ENCODE results near the gene MRPL16.
A peak's percentile ranks its signal among the peaks of the same experiment; 100 is the strongest.
"Not testable (repeated sequence)": the region's sequence is repeated elsewhere in the genome, so short reads cannot be mapped to it uniquely, and the experiment has no call there.

The MRPL16 gene

DNA sequence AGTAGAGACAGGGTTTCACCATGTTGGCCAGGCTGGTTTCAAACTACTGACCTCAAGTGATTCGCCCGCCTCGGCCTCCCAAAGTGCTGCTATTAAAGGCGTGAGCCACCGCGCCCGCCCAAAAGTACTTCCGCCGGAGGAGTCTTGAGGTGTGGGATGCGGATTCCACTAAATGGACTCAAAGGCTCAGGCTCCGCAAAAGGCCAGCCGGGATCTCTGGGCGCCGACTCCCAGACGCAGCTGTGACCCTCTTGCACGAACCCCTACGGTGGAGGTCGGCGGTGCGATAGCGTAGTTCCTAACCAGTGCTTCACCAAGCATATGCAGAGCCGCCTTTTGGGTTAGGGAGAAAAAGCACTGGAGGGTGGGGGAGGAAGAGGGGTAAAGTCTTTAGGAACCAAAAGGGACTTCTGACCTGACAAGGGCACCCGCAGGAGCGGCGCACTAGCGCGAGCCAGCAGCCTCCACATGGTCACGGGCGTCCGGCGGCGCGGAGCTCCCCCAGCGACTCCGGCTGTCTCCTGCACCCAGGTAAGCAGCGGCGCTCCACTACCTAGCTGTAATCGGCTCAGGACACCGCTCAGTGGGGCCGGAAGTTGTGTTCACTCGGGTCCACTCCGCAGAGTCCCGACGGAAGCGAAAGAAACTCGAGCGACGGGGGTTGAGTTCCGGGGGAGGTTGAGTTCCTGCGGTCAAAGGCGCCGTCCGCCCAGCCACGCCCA, at the start of gene MRPL16:
TSS of gene MRPL16 (minus strand) at position 590 of the 722 bp plus-strand sequence. CDS start at position 470, 120 bp downstream.
- peak; percentile 51 for DNase-seq

DNA sequence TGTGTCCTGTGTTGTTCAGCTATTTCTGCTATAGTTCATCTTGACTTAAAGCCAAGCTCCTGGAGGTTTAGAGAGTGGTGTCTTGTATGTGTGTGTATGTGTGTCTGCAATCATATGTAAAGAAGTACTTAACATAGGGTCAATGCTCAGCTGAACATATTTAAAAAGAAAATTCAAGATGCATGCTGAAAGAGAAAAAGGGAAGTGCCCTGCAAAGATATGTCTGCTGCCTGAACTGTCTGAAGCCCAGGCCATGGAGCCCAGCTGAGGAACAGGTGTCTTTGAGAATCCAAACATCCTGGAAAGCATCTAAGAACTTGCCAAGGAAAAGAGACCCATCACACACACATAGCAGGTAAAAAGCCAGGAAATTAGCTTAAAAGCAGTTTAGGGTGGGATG, 49.1 kb upstream of the MRPL16 start:
- DNase-seq, result no peak

DNA sequence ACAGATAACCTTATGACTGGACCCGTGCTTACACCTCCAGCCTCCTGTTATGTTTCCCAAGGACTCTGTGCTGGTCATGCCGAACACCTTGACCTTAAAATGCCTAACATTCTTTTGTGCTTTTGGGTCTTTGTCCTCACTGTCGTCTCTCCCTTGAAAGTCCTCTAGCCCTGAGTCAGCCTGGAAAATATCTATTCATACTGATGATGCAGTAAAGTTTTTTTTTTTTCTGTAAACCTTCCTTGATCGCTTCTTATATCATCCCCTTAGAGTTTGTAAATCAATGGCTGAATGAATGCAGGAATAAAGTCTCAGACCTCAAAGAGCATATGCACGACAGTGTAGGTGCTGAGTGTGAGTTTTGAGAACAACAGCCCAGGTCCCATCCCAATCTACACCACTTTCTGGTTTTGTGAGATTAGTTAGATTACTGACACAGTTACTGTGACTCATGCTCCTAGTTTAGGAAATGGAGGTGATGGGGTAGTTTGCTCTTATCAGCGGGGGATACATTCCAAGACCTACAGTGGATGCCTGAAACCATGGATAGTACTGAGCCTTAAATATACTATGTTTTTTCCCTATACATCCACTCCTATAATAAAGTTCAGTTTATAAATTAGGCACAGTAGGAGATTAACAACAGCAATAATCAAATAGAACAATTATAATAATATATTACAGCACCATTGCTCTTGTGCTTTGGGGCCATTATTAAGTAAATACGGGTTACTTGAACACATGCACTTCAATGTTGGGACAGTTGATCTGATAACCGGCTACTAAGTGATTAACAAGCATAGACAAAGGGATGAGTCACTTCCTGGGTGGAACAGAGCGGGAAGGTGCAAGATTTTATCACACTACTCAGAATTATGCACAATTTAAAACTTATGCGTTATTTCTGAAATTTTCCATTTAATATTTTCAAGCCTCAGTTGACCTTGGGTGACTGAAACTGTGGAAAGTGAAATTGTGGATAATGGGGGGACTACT, 47.2 kb upstream of the MRPL16 start:
- DNase-seq, result no peak

DNA sequence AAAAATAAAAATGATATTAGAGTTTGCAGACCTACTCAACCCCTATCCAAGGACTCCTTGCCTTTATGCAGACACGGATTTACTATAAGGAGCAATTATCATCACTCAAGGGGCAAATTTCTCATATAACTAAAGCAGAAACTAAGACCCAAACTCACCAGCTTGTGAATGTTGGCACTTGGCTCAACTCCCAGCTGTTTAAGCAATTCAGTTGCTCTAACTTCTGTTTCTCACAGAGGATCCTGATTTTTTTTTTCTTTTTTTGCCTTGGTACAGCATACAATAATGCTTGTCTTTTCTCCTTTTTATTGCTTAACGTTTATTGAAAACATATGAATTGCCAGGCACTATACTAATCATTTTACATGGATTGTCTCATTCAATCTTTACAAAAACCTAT, 44.3 kb upstream of the MRPL16 start:
- no peak for DNase-seq

DNA sequence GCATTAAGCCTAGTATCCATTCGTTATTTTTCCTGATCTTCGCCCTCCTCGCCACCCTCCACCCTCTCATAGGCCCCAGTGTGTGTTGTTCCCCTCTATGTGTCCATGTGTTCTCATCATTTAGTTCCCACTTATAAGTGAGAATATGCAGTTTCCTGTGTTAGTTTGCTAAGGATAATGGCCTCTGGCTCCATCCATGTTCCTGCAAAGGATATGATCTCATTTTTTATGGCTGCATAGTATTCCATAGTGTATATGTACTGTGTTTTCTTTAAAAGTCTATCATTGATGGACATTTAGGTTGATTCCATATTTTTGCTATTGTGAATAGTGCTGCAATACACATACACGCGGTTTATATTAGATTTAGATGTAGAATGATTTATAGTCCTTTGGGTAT, 40.8 kb upstream of the MRPL16 start:
- not testable (repeated sequence) for DNase-seq

DNA sequence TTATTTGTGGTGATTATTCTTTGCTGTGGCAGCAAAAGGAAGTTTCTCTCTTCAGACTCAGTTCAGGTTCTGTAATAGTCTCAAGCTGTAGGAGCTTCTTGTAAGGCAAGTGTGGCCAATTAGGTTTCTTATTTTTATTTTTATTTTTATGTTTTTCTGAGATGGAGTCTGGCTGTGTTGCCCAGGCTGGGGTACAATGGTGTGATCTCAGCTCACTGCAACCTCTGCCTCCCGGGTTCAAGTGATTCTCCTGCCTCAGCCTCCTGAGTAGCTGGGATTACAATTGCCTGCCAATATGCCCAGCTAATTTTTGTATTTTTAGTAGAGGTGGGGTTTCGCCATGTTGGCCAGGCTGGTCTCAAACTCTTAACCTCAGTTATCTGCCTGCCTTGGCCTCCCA, 39.0 kb upstream of the MRPL16 start:
- not testable (repeated sequence) for DNase-seq

DNA sequence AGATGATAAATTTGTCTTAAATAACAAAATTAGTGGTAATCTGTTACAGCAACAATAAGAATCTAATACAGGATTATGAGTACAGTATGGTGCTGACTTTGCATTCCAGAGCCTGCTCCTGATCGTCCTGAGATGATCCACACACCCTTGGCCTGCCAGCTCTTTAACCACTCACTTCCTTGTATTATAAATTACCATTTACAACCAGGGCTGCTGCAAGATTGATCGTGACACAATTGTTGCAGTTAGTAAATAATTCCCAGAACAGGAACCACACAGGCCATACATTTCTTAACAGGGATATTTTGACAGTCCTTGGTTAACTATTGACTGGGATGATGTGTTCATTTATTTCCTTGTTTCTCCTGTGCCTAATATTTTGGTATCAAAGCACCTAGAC, 38.6 kb upstream of the MRPL16 start:
- DNase-seq, result no peak

DNA sequence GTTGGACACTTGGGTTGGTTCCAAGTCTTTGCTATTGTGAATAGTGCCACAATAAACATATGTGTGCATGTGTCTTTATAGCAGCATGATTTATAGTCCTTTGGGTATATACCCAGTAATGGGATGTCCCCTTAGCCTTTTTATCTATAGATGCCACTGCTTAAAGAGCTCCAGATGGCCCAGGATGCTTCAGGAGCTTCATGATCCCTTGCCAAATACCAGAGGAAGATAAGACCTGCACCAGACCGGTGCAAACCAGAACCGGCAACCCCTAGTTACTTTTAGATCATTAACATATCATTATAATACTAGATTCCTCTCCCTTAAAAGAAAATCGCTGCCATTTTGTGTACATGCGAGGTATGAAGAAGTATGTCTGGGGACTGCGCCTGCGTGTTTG, 37.9 kb upstream of the MRPL16 start:
- DNase-seq, result not testable (repeated sequence)

DNA sequence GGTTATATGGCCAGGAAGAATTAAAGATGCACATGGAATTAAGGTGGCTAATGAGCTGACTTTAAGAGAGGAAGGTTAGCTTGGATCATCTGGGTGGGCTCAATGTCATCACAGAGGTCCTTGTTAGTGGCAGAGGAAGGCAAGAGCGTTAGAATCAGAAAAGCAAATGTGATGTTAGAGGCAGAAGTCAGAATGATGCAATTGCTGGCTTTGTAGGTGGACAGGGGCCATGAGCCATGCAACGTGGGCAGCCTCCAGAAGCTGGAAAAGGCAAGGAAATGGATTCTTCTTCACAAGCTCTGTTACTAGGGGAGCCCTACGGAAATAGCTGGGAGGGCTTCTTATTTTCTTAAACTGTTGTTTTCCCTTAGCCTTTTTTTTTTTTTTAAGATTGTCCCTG, 37.0 kb upstream of the MRPL16 start:
- no peak for DNase-seq

DNA sequence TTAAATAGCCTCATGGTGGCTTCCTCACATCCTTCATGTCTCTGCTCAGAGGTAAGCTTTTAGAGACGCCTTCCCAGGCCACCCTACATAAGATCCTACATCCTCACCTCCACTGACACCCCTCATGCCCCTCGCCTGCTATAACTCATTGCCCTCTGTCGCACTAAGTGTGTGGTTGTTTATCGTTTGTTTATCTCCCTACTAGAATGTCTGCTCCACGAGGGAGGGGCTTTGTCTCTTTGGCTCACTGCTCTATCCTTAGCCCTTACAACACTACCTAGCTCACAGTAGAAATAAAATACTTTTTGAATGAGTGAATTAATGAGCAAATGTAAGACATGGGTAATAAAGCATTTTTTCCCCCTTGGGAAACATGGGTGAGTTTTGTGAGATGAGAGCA, 36.0 kb upstream of the MRPL16 start:
- DNase-seq, result no peak

DNA sequence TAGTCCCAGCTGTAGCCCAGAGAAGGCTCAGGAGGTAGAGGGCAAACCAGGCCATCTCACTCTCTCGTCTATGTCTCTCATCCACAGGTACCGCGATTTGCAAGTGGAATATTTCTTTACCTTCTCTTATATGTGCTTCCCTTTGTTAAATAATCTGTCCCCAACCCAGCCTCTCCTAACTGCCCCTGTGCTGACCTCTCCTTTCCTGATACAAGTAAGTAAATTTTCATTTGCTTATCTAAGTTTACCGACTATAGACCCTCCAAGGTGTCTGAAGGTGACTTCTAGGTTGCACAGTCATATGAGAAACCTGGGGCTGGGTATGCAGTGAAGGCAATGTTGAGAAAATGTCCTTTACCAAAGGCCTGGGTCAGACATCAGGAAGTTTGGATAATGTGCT, 34.8 kb upstream of the MRPL16 start, which contains the start of gene CBLIF:
TSS of gene CBLIF (minus strand) at position 101 of the 400 bp plus-strand sequence. CDS start at position 55, 46 bp downstream.
- DNase-seq, result no peak

DNA sequence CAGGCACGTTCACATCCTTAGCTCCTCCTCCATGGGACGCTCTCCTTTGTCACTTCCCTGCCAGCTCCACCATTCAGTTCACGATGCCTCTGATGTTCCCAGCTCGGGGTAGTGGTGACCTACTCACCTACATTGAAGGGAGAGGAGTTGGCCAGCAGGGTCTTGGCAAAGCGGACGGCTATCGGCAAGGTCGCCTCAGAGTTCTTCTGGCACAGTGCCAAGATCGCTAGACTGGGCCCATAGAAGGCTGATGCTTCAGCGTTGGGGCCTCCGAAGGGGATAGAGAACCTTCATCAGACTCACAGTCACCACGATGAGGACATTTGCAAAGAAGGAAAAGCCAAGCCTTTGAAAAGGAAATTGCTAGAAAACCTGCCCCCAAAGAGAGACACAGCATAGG, 31.7 kb upstream of the MRPL16 start:
- no peak for DNase-seq

DNA sequence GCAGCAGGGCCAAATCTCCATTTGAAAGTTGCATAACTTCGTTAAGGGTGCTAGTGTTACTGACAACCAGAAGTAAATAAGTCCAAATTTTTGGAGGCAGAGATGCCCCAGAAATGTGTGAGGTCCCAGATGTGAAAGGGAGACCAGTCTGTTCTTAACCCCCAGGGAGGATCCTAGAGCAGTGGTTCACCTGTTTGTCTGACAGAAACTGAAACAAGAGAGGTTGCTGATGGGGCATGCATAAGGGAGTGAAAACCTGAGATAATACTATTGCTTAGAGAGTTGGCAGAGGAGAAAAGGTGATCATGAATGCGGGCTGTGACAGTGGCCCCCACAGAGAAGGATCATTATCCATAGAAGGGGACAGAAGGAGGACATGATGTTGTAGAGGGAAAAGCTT, 30.9 kb upstream of the MRPL16 start:
- no peak for DNase-seq

DNA sequence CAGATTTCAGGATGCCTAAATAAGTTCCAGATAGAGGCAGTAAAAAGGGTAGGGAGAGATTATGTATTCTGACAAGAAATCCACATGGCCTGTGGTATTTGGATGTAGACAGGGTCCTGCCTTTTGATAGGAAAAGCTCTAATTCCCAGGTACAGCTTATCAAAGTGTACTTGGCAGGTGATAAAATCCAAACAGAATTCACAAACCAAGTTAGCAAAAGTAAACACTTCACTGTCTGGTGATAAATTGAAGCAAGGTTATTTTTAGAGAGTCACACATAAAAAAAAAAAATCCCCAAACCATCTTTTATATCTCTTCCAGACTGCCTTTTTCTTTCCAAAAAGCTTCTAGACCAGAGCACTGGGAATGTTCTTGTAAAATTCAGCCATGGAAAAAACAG, 29.0 kb upstream of the MRPL16 start:
- DNase-seq, result no peak

DNA sequence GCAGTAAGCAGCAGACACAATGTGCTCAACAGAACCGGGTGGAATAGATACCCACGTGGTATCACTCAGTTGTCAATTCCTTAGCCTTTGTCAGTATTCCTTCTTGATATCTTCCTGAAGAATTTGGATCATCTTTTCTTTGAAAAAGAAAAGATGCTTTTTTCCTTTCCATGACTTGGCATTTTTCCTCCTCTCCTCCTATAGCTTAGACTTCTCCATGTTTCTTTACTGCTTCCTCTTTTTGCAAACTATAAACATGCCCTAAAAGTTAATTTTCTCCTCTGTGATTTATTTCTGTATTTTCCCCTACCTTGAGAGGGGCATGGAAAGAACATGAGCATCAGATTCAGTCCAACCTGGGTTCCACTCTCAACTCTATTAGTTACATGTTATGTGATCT, 23.0 kb upstream of the MRPL16 start:
- DNase-seq, result no peak

DNA sequence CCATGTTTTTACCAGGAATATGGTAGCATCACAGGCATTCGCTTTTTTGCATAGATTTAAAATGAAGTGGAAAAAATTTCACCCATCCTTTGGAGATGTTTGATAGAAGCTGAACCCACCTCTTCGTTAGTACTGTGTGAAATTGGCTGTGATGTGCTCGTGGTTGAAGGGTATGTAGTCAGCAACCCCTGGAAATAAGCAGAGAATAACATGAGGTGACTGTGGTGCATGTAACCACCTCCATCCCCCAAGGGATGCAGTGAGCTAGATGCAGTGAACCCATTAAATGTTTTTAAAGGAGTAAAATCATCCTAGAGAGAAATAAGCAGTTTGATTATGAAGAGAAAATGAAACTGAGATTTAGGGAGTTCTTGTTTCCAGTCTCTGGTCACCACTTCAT, 18.8 kb upstream of the MRPL16 start:
- no peak for DNase-seq

DNA sequence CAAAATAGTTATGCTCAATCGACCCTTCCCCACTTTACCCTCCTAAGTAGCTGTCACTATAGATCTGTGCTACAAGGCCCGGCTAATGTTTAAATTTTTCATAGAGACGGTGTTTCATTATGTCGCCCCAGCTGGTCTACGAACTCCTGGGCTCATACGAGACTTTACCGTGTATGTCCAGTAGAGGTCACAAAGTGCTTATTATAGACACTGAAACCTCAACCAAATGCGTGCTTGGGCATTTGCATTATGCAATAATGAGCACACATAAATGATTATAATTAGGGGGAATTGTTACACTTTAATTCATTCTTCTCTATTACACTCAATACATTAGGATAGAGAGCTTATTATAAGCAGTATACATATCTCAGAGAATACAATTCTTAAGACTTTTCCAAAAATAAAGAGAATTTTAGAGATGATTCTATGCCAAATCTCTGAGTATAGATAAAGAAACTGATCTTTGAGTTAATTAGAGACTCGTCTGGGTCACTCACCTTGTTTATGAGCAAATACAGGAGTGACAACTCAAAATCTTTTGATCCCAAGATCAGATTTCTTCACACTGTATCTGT, 12.5 kb upstream of the MRPL16 start:
- DNase-seq, result no peak

DNA sequence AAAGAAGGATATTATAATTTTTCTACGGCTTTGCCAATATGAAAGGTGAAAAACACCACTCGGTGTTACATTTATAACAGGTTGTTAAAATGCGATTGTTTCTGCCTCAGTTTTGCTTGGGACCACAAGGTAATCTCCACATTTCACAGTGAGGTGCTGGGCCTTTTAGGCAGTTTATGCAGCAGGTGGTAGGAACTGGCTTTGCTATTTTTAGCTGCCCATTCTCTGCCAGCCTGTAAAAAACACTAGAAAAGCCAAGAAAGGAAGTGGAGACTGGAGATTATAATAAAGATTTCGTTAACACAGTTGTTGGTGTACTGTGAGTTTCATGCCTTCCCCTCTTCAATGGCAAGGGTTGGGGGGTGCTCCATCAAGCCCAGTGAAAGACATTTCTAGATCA, 8.0 kb upstream of the MRPL16 start:
- no peak for DNase-seq

DNA sequence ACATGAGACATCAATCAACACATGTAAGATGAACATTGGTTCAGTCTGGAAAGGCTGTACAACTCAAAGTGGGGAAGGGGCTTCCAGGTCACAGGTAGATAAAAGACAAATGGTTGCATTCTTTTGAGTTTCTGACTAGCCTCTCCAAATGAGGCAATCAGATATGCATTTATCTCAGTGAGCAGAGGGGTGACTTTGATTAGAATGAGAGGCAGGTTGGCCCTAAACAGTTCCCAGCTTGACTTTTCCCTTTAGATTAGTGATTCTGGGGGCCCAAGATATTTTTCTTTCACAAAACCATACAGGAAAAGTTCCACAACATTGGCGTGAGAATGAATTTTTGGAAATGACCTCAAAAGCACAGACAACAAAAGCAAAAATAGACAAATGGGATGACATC, 5.9 kb upstream of the MRPL16 start:
- DNase-seq, result not testable (repeated sequence)

DNA sequence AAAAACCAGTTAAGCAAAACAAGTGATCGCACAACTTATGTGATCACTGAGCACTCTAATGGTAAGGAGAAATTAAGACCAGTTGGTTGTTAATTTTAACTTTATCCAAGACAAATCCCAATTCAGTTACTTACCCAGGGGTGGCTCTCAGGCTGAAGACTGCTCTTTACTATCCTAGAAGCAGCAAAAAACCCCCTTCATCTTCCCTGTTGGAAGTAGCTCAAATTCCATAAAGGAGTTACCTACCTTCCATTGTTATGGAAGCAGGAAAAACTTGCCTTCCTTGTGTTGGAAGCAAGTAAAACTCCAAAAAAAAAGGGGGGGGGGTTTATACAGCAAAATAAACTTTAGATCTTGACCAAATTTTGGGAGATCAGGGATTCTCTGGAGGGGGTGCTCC, 5.2 kb upstream of the MRPL16 start:
- no peak for DNase-seq

DNA sequence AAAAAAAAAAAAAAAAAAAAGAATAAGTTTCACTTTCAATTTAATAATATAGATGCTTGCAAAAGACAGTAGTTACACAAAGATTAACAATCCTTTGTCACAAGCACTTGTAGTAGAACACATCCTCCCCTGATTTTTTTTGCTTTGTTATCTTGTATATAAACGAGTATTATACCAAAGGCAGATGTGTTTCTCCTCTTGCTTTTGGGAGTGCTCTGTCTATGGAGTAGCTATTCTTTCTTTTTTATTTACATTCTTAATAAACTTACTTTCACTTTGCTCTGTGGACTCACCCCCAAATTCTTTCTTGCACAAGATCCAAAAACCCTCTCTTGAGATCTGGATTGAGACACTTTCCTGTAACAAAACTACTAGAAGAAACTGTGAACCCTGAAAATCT, 3.4 kb upstream of the MRPL16 start:
- DNase-seq, result no peak

DNA sequence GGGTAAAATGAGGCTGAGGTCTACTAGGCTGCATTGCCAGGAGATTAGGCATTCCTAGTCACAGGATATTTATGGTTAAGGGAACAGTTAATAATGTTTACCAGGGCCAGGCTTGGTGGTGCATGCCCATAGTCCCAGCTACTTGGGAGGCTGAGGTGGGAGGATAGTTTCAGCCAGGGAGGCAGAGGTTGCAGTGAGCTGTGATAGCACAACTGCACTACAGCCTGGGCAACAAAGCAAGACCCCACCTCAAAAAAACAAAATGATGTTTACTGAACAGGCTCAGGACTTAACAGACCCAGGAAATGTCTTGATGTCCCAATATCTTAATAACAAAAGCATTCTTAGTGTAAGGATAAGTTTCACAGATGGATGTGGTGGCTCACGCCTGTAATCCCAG, 2.8 kb upstream of the MRPL16 start:
- DNase-seq, result no peak

DNA sequence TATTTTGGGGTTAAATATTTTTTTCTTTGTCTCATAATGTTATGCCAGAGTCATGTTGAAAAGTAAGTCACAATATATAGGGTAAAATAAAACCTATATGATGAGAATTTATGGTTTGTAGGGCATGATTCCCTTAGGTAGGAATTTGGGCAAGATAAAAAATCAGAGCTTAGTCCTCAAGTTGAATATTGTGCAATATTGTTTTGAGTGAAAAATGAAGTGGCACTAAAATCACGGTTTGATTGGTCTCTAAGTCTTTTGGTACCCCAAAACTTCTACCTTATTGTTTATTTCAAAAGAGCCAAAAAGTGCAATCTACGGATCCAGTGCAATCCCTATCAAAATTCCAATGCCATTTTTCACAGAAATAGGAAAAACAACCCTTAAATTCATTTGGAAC, 1.6 kb upstream of the MRPL16 start:
- DNase-seq, result no peak

DNA sequence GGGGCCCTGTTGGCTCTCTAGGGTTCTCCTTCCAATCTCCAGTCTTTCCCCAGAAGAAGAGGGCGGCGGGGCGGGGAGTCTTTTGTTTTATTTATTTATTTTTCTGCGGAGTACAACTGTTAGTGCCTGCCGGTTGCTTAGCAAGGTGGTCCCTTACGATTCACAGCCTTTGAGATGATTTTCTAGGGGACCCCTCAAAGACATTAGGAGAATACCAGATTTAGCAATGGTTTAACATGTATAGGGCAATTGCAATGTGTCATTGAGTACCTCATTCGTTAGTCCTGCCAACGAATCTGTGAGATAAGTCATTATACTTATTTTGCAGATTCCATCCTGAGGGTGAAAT, 307 bp upstream of the MRPL16 start:
- no peak for DNase-seq
